Activated T-cell treated with anti-CD3 and anti-CD28 coated beads for 4 hours (primary cell): ENCODE data around the gene MYH6.
"Not testable (repeated sequence)": the region's sequence is repeated elsewhere in the genome, so short reads cannot be mapped to it uniquely, and the experiment has no call there.

Experiments
- DNase-seq: peaks from one replicate; pipeline ENCODE4 v3.0.0-alpha.2; 2020

MYH6 gene

GRCh38 chr14:23407516-23408306, at the start of gene MYH6:
TSS of gene MYH6 (minus strand) at chr14:23408273. CDS start at chr14:23407223, 1,050 bp downstream.
- no peak for DNase-seq

GRCh38 chr14:23456883-23457586, 49.0 kb upstream of the MYH6 start:
- not testable (repeated sequence) for DNase-seq

- no peak for DNase-seq
Observed at GRCh38 chr14:23454445-23454856, 46.4 kb upstream of the MYH6 start.

GRCh38 chr14:23452237-23452636, 44.2 kb upstream of the MYH6 start:
- DNase-seq, result no peak

GRCh38 chr14:23450379-23450778, 42.3 kb upstream of the MYH6 start:
- no peak for DNase-seq

- no peak for DNase-seq
Observed at GRCh38 chr14:23449314-23449713, 41.2 kb upstream of the MYH6 start.

GRCh38 chr14:23447361-23448350, 39.6 kb upstream of the MYH6 start:
- DNase-seq, result no peak

- DNase-seq, result no peak
Observed at GRCh38 chr14:23446291-23446851, 38.3 kb upstream of the MYH6 start.

- DNase-seq, result no peak
Observed at GRCh38 chr14:23445773-23446172, 37.7 kb upstream of the MYH6 start.

GRCh38 chr14:23444314-23444713, 36.2 kb upstream of the MYH6 start:
- DNase-seq, result no peak

GRCh38 chr14:23443881-23444280, 35.8 kb upstream of the MYH6 start:
- no peak for DNase-seq

GRCh38 chr14:23443411-23443812, 35.3 kb upstream of the MYH6 start:
- no peak for DNase-seq

- DNase-seq, result no peak
Observed at GRCh38 chr14:23442721-23443356, 34.8 kb upstream of the MYH6 start.

- no peak for DNase-seq
Observed at GRCh38 chr14:23441076-23441475, 33.0 kb upstream of the MYH6 start.

- DNase-seq, result no peak
Observed at GRCh38 chr14:23439107-23439835, 31.2 kb upstream of the MYH6 start.

- no peak for DNase-seq
Observed at GRCh38 chr14:23438101-23438971, 30.3 kb upstream of the MYH6 start.

GRCh38 chr14:23437133-23438100, 29.3 kb upstream of the MYH6 start:
- DNase-seq, result no peak

GRCh38 chr14:23436327-23437132, 28.5 kb upstream of the MYH6 start:
- DNase-seq, result no peak
